ENCODE data around the gene HGFAC. TPM values are rescaled to one million over a fixed set of nuclear protein-coding genes. Genes with fewer than 3 reads are reported as not detected.

HGFAC gene
- total RNA-seq, 1 donor = not detected

GRCh38 chr4:3485011-3485791 is 43.4 kb downstream of the HGFAC start:
- no peak overlapping the region for H3K4me3 ChIP-seq (ENCODE audit: low read depth, low read length)
- DNase-seq (ENCODE audit: low read depth) = no peak
- TF ChIP-seq CTCF (IDR thresholded peaks at IDR 0.05; ENCODE audit: insufficient read depth, low read length) = no peak

- no peak overlapping the region for H3K4me3 ChIP-seq (ENCODE audit: low read depth, low read length)
- TF ChIP-seq CTCF (IDR thresholded peaks at IDR 0.05; ENCODE audit: insufficient read depth, low read length) = no peak
- no peak for DNase-seq (ENCODE audit: low read depth)
Measured at GRCh38 chr4:3485886-3486540, 44.2 kb downstream of the HGFAC start.

GRCh38 chr4:3486541-3487540 is 45.1 kb downstream of the HGFAC start:
- no peak for DNase-seq (ENCODE audit: low read depth)

GRCh38 chr4:3487861-3488260 is 46.1 kb downstream of the HGFAC start:
- no peak for DNase-seq (ENCODE audit: low read depth)
- no peak overlapping the region for H3K4me3 ChIP-seq (ENCODE audit: low read depth, low read length)
- TF ChIP-seq CTCF (IDR thresholded peaks at IDR 0.05; ENCODE audit: insufficient read depth, low read length) = no peak

More at GRCh38 chr4:3486541-3487540, 45.1 kb downstream of the HGFAC start:
- TF ChIP-seq CTCF (IDR thresholded peaks at IDR 0.05; ENCODE audit: insufficient read depth, low read length) = no peak
- H3K4me3 ChIP-seq (ENCODE audit: low read depth, low read length) = no peak overlapping the region

- no peak for DNase-seq (ENCODE audit: low read depth)
- no peak for TF ChIP-seq CTCF (IDR thresholded peaks at IDR 0.05; ENCODE audit: insufficient read depth, low read length)
Measured at GRCh38 chr4:3488820-3489219, 47.1 kb downstream of the HGFAC start.

GRCh38 chr4:3489451-3489962 is 47.7 kb downstream of the HGFAC start:
- H3K4me3 ChIP-seq (ENCODE audit: low read depth, low read length) = no peak overlapping the region
- no peak for DNase-seq (ENCODE audit: low read depth)
- no peak for TF ChIP-seq CTCF (IDR thresholded peaks at IDR 0.05; ENCODE audit: insufficient read depth, low read length)

More at GRCh38 chr4:3488820-3489219, 47.1 kb downstream of the HGFAC start:
- no peak overlapping the region for H3K4me3 ChIP-seq (ENCODE audit: low read depth, low read length)

All from fibroblast of the aortic adventitia (primary cell).